HG02610 (cell line): ENCODE measurements around the gene STUM.

ENCODE experiments used
- ATAC-seq: cut with Tn5 transposase; IDR thresholded peaks from one replicate; pipeline ENCODE4 v1.9.1; 2021; ENCODE audit warnings: mild to moderate bottlenecking, moderate library complexity; ENCODE audit not compliant: unreplicated experiment

STUM gene

DNA sequence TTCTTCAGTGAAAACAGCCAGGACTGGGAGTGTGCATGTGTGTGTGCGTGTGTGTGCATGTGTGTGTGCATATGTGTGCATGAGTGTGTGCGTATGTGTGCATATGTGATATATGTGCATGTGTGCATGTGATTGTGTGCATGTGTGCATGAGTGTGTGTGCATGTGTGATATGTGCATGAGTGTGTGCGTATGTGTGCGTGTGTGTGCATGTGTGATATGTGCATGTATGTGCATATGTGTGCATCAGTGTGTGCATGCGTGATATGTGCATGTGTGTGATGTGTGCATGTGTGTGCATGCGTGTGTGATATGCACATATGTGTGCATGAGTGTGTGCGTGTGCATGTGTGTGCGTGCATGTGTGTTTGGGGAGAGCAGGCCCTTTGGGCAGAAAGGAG lies 100.7 kb downstream of the STUM start:
- no peak for ATAC-seq

DNA sequence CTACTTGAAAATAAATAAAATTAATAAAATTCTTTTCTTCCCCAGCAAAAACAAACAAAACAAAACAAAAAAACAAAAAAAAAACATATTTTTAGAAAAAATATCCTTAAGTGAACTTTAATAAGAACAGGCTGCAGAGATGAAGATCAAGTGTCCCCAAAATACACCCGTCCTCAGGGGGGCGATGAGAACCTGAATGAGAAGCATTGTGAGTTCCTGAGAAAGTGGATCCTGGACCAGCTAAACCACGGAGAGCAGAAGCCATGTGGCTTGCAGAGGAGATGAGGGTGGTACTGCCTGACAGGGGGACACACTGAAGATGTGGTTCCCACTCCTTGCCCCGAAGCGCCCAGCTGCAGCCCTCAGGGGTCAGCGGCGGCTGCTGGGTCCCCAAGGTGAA lies 101.2 kb downstream of the STUM start:
- no peak for ATAC-seq

- ATAC-seq: no peak
These were observed 101.8 kb downstream of the STUM start for GRCh38 chr1:226650236-226650841.

- no peak for ATAC-seq
These were observed 102.6 kb downstream of the STUM start for GRCh38 chr1:226651041-226651731.

- no peak for ATAC-seq
These were observed 103.2 kb downstream of the STUM start for GRCh38 chr1:226651732-226652105.

DNA sequence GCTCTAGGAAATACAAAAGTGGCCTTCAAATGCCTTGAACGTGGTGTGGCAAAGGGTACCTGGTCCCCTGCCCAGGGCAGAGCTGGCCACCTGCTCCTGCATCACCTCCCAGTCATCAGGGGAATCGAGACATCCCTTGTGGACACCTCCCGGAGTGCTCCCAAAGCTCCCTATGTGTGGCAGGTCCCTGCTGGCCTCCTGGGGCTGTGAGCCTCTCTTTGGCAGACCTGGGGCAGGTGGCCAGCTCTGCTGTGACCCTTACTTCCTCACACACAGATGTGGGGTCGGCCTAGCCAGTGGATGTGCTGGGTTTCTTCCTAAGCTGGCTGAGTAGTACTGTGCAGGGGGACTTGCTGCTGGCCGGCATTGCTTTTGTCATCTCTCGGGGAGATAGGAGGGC lies 104.0 kb downstream of the STUM start:
- ATAC-seq: no peak

DNA sequence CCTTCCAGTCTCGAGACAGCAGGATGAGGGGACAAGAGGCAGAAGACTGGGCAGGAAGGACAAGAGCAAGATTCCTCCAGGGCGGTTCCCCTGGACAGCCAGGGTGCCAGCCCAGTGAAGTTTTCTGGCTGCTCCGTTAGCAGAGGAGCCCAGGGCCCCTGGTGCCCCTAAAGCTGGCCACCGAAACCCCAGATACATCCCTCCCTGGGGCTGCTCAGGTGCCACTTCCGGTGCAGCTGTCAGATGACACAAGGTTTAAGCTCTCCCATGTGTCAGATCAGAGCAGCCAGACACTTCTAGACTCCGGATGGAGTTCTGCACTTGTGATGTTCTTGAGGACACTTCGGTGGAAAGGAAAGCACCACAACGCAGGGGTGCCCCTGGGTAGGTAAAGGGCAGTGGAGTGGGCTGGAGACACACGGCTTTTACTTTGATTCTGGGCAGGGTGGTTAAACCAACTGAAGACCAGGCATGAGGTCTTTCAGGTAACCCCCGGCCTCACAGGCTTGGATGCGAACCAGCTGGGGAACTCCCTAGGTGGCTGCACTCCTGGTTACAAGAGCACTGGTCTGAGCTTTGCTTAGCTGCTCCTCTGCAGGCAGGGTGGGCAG lies 104.9 kb downstream of the STUM start:
- peak; percentile 53 for ATAC-seq

GRCh38 chr1:226654046-226654667 lies 105.6 kb downstream of the STUM start:
- ATAC-seq: no peak

GRCh38 chr1:226654668-226655055 lies 106.1 kb downstream of the STUM start:
- no peak for ATAC-seq

DNA sequence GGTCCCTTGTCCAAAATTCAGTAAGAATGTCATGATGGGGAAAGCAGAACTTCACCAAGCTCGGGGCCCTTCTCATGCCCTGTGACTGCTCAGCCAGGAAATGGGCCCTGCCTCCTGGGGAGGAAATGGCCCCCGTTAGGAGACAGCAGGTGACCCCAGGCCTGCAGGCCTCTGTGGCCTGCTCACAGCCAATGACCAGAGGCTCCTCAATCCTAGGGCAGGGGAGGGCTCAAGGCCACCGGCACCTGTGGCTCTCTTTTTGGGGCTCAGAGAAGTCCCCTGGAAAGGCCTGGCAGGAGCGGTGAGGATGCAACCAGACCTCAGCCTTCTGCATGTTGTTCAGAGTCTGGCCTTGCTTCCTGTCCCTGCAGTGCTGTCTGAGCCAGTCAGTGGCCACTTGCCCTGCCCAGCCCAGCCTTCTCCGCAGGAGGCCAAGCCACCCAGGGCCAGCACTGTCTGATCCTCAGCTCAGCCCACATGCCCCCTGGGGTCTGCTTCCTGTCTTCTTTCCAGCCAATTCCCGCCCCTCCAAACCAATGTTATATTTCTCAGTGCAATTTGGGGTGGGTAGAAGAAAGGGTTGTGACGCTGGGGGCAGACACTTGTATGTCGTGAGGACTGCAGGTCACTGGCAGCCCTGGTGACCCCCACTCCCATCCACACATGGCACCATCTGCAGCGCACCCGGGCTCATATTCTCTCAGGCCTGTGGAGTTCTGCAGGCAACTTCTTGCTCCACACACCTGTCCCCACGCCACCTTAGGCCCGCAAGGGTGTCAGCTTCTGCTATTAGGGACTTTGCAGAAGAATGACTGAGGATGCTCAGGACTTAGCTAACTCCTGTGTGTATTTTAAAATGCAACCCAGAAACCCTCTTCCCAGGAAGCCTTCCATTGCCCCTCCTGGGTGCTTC lies 106.9 kb downstream of the STUM start:
- ATAC-seq: no peak

GRCh38 chr1:226656201-226656600 lies 107.6 kb downstream of the STUM start:
- ATAC-seq: no peak

DNA sequence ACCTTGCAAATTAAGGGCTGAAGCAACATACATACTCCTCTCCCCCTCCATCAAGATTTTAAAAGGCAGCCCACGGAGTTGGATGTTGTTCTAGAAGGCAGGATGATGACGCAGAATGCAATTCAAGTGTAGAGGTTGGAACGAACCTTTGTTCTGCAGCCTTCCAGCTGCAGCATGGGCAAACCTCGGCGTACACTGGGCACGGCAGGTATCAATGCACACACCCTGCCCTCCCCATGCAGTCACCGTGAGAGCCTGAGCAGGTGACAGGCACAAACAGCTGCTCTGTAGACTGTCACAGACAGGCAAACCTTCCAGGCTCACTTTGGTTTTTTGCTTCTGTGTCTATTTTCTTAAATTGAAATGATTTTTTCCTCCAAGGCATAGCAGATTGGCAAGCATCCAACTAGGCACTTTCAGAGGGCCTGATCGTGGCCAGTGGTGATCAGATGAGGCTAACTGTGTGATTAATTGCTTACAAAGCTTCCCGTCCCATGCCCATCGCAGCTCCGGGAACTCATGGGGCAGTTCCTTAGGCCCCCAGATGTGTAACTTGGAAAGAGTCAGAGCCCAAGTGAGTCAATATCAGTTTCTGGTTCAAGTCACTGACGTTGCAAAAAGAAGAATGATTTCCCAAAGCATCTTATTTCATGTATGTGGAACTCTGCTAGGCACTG lies 108.2 kb downstream of the STUM start:
- ATAC-seq: no peak

GRCh38 chr1:226657895-226658545 lies 109.5 kb downstream of the STUM start:
- no peak for ATAC-seq

DNA sequence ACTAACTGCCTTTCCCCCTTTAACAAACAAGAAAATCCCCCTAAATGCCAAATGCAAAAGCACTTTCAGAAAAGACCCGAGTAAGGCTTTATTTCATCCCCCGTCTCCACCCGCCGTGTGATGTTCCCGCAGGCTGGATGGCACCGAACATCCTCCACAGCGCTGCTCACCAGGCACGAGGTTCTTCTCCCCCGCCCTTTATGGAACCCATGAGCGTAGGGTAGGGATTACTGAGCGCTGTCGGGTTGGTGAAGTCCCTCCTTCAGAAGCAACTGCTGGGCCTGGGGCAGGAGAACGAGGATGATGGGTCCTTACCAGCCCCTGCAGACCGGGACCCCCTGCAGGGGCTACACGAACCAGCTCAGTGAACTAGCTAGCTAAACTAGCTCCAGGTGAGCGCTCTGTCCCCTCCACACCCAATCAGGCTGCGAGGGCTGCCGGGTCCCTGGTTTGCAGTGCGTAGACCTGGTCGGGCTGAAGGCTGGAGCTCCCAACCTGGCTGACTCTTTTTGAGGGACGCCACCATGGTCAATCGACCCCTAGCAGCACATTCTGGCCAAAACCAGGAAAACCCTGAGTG lies 110.1 kb downstream of the STUM start:
- ATAC-seq: no peak
